ENCODE data around the gene GALK2. TPM values are rescaled to one million over a fixed set of nuclear protein-coding genes. Genes with fewer than 3 reads are reported as not detected.

GALK2 gene
- total RNA-seq = 50.1 TPM

DNA sequence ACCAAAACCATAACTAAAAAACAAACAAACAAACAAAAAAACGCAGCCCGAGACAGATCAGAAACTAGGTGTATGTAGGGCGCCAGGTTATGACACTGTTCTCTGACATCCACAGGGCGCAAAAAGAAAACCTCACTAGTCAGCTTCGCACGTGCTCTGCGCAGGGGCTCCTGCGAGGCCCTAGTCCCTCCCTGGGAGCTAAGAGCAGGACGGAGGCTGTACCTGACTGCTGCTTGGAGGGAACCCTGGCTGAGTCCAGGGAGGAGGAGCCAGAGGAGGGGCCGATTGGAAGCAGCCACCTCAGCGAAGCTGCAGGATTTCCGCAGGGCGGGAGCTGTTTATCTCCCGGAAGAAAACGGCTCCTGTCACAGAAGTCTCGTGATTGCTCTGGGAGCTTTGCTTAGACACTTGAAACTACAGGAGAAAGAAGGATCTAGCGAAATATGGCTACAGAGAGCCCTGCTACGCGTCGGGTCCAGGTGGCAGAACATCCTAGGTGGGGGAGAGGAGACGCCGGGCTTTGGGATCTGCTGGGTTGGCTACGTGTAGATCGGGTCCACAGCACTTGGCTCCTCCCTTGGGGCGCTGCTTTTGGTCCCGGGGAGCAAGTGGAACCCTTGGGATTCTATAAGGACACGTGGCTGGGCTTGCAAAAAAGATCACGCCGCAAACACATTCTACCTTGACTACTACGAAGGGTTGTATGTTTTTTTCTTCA is at the start of gene GALK2:
GALK2 (plus strand) TSS at position 368 of the 718 bp plus-strand sequence; CDS start at position 444, 76 bp downstream.
- no peaks in the 10 kb centered on the region for H3K36me3 ChIP-seq (ENCODE audit: control insufficient read depth in 3 of 3, insufficient read depth in 3 of 3, low read length in 3 of 3)
- H3K9ac ChIP-seq (ENCODE audit: low read depth in 1 of 3, low read length in 3 of 3) = peak within 1 kb of the TSS; percentile 76 to 85 (median 83)
- peak within 1 kb of the TSS; percentile 81 for H3K27ac ChIP-seq (ENCODE audit: low read depth, low read length)
- no peaks in the 10 kb centered on the region for H3K27me3 ChIP-seq (ENCODE audit: control insufficient read depth in 3 of 3, insufficient read depth in 3 of 3, low read length in 3 of 3)
- H3K4me3 ChIP-seq (ENCODE audit: low read length in 3 of 3) = peak within 1 kb of the TSS; percentile 84 to 89 (median 86)
- H3K9me3 ChIP-seq (ENCODE audit: control insufficient read depth in 3 of 3, low read length in 3 of 3) = no peaks in the 10 kb centered on the region
- H3K4me1 ChIP-seq (ENCODE audit: control insufficient read depth in 3 of 3, insufficient read depth in 3 of 3, low read length in 3 of 3) = peaks cover 0 to 15% (median 9%) of the 10 kb centered on the region in 3 donors

DNA sequence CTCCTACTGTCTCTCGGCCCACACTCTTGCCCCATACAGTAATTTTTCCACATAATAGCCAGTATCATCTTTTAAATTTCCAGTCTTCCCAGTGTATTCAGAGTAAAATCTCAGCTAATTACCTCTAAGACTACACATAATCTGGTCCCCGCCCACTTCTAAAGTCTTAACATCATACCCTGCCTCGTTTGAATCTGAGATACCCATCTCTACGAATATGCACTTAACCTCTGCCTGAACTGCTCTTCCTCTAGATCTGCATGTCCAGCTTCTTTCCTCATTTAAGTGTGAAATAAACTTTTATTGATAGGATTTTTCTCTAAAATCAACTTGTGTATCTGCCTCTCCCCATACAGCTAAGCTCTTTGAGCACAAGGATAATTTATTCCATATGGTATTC is 49.2 kb upstream of the GALK2 start:
- peaks cover 0 to 3% (median 0%) of the 10 kb centered on the region in 3 donors for H3K36me3 ChIP-seq (ENCODE audit: control insufficient read depth in 3 of 3, insufficient read depth in 3 of 3, low read length in 3 of 3)
- no peaks in the 10 kb centered on the region for H3K4me1 ChIP-seq (ENCODE audit: control insufficient read depth in 3 of 3, insufficient read depth in 3 of 3, low read length in 3 of 3)
- H3K9me3 ChIP-seq (ENCODE audit: control insufficient read depth in 3 of 3, low read length in 3 of 3) = no peaks in the 10 kb centered on the region
- H3K4me3 ChIP-seq (ENCODE audit: low read length in 3 of 3) = no peak overlapping the region
- H3K27me3 ChIP-seq (ENCODE audit: control insufficient read depth in 3 of 3, insufficient read depth in 3 of 3, low read length in 3 of 3) = no peaks in the 10 kb centered on the region
- no peak overlapping the region for H3K27ac ChIP-seq (ENCODE audit: low read depth, low read length)
- H3K9ac ChIP-seq (ENCODE audit: low read depth in 1 of 3, low read length in 3 of 3) = no peak overlapping the region

DNA sequence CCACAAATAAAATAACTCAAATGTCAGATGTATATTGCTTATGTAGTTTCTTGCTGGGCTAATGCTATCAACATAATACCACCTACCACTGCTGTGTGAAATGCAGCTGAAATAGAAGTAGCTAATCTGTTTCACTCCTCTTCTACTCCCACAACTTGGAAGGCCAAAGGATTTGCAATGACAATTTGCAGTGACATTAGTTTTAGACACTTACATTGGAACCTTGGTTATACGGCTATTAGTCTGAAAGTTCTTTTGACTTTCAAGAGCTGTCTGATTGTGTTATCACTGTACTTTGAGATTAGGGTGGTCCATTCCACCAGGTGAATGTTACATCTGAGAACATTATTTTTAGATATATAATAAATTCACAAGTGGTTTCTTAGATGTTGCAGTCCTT is 48.1 kb upstream of the GALK2 start:
- peaks cover 0 to 7% (median 0%) of the 10 kb centered on the region in 3 donors for H3K36me3 ChIP-seq (ENCODE audit: control insufficient read depth in 3 of 3, insufficient read depth in 3 of 3, low read length in 3 of 3)
- H3K4me1 ChIP-seq (ENCODE audit: control insufficient read depth in 3 of 3, insufficient read depth in 3 of 3, low read length in 3 of 3) = no peaks in the 10 kb centered on the region
- H3K9me3 ChIP-seq (ENCODE audit: control insufficient read depth in 3 of 3, low read length in 3 of 3) = no peaks in the 10 kb centered on the region
- no peak overlapping the region for H3K27ac ChIP-seq (ENCODE audit: low read depth, low read length)
- no peak overlapping the region for H3K4me3 ChIP-seq (ENCODE audit: low read length in 3 of 3)
- no peak overlapping the region for H3K9ac ChIP-seq (ENCODE audit: low read depth in 1 of 3, low read length in 3 of 3)
- no peaks in the 10 kb centered on the region for H3K27me3 ChIP-seq (ENCODE audit: control insufficient read depth in 3 of 3, insufficient read depth in 3 of 3, low read length in 3 of 3)

DNA sequence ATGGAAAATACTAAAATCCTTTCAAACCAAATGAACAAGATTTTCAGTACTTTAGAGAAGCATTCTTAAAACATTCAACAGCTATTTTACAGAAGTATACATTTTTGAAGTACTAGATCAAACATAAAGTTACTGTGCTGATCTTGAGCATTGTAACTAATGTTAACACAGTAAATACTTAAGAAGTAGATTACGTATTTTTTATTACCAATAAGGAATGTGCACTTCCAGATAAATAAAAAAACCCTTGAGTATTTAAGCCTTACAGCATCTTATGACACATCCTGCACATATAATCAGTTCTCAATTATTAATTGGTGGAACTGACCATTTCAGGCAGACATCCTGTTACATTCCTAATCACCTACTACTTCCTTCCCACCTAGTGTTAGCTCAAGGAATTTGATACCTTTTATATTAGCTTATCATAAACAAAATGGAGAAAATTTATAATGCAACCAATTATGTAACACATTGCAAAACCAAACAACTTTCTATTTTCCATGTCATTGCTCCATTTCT is 47.4 kb upstream of the GALK2 start:
- Histone ChIP-seq H3K36me3 (ENCODE audit: control insufficient read depth in 3 of 3, insufficient read depth in 3 of 3, low read length in 3 of 3) (peaks cover 2 to 14% (median 5%) of the 10 kb centered on the region in 3 donors), H3K9me3 (ENCODE audit: control insufficient read depth in 3 of 3, low read length in 3 of 3) (no peaks in the 10 kb centered on the region), H3K4me1 (ENCODE audit: control insufficient read depth in 3 of 3, insufficient read depth in 3 of 3, low read length in 3 of 3) (no peaks in the 10 kb centered on the region), H3K9ac (ENCODE audit: low read depth in 1 of 3, low read length in 3 of 3) (no peak overlapping the region), H3K27me3 (ENCODE audit: control insufficient read depth in 3 of 3, insufficient read depth in 3 of 3, low read length in 3 of 3) (no peaks in the 10 kb centered on the region), H3K27ac (ENCODE audit: low read depth, low read length) (no peak overlapping the region), H3K4me3 (ENCODE audit: low read length in 3 of 3) (no peak overlapping the region)

DNA sequence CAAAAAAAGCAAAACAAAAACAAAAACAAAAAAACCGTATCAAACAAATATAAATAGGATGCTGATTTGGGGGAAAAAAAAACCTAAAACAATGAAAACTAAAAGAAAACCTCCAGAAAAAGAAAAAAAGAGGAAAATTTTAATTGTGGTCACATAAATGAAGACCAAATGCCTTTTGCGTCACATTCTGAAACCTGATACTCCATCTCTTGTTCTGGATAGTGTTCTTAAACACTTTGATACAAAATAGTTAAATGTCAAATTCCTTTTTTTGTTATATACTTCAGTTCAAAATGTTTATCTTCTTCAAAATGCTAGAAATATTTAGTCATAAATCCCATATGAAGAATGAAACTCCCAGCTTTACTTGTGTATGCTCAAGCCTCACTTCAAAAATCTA is 45.7 kb upstream of the GALK2 start:
- Histone ChIP-seq H3K27ac (ENCODE audit: low read depth, low read length) (no peak overlapping the region), H3K4me1 (ENCODE audit: control insufficient read depth in 3 of 3, insufficient read depth in 3 of 3, low read length in 3 of 3) (no peaks in the 10 kb centered on the region), H3K9me3 (ENCODE audit: control insufficient read depth in 3 of 3, low read length in 3 of 3) (no peaks in the 10 kb centered on the region), H3K36me3 (ENCODE audit: control insufficient read depth in 3 of 3, insufficient read depth in 3 of 3, low read length in 3 of 3) (peaks cover 5 to 26% (median 19%) of the 10 kb centered on the region in 3 donors), H3K9ac (ENCODE audit: low read depth in 1 of 3, low read length in 3 of 3) (no peak overlapping the region), H3K4me3 (ENCODE audit: low read length in 3 of 3) (no peak overlapping the region), H3K27me3 (ENCODE audit: control insufficient read depth in 3 of 3, insufficient read depth in 3 of 3, low read length in 3 of 3) (no peaks in the 10 kb centered on the region)

DNA sequence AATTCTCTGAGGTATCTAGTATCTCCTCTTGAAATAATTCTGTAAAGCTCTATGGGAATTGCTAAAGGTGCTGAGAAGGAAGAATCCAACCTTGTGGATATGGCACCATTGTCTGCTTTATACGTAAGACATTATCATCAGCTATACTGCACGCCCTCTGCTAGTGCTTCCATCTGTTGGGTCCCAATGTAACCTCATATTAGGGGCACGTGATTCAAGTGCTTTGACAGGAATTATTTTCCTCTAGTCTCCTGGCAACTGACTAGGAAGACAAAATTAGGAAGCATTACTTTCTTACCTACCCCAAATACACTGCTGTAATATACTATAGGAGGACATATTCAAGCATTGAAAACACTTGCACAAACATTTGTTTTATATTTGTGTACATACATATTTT is 38.6 kb upstream of the GALK2 start:
- Histone ChIP-seq H3K9me3 (ENCODE audit: control insufficient read depth in 3 of 3, low read length in 3 of 3) (no peaks in the 10 kb centered on the region), H3K4me3 (ENCODE audit: low read length in 3 of 3) (no peak overlapping the region), H3K27ac (ENCODE audit: low read depth, low read length) (no peak overlapping the region), H3K4me1 (ENCODE audit: control insufficient read depth in 3 of 3, insufficient read depth in 3 of 3, low read length in 3 of 3) (no peaks in the 10 kb centered on the region), H3K27me3 (ENCODE audit: control insufficient read depth in 3 of 3, insufficient read depth in 3 of 3, low read length in 3 of 3) (no peaks in the 10 kb centered on the region), H3K36me3 (ENCODE audit: control insufficient read depth in 3 of 3, insufficient read depth in 3 of 3, low read length in 3 of 3) (peaks cover 13 to 70% (median 62%) of the 10 kb centered on the region in 3 donors), H3K9ac (ENCODE audit: low read depth in 1 of 3, low read length in 3 of 3) (no peak overlapping the region)

DNA sequence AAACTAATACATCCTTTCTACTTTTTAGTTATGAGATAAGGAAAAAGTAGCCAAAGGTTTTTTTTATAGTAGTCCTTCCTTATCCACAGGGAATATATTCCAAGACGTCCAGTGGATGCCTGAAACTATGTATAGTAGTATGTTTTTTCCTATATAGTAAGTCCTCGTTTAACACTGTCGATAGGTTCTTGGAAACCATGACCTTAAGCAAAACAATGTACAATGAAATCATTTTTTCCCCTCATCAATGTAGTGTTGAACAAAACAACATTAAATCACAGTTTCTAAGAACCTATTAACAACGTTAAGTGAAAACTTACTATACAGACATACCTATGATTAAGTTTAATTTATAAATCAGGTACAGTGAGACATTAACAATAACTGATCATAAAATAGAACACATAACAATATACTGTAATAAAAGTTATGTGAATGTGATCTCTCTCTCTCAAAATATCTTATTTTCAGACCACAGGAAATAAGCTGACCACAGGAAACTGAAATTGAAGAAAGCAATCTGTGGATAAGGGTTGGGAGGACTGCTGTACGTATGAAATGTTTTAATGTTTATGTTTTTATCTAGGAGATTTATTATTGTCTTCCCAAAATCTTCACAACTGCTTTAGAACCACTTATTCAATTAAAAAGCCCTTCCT is 35.2 kb upstream of the GALK2 start:
- Histone ChIP-seq H3K9me3 (ENCODE audit: control insufficient read depth in 3 of 3, low read length in 3 of 3) (no peaks in the 10 kb centered on the region), H3K4me3 (ENCODE audit: low read length in 3 of 3) (no peak overlapping the region), H3K36me3 (ENCODE audit: control insufficient read depth in 3 of 3, insufficient read depth in 3 of 3, low read length in 3 of 3) (peaks cover 15 to 61% (median 58%) of the 10 kb centered on the region in 3 donors), H3K27me3 (ENCODE audit: control insufficient read depth in 3 of 3, insufficient read depth in 3 of 3, low read length in 3 of 3) (no peaks in the 10 kb centered on the region), H3K9ac (ENCODE audit: low read depth in 1 of 3, low read length in 3 of 3) (no peak overlapping the region), H3K4me1 (ENCODE audit: control insufficient read depth in 3 of 3, insufficient read depth in 3 of 3, low read length in 3 of 3) (no peaks in the 10 kb centered on the region), H3K27ac (ENCODE audit: low read depth, low read length) (no peak overlapping the region)

DNA sequence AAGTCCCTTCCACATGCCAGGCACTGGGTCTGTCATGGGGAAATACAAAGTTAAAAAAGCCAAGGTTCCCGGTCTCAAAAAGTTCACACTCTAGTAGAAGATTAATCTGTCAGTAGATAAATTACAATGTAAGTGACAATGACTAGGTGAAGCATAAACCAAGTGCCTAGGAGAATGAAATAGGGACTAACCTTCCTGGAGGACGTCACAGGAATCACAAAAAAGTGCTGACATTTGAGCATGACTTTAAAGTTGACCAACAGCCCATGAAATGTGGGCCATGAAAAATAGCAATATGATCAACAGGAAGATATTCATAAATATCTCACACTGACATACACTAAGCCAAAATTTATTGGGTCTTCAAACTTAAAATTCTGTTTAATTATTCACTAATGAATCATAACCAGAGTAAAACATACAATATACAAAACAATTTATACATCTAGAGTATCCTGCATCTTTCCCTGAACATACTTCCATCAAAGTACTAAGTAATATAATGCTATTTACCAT is 34.6 kb upstream of the GALK2 start:
- Histone ChIP-seq H3K9ac (ENCODE audit: low read depth in 1 of 3, low read length in 3 of 3) (no peak overlapping the region), H3K4me3 (ENCODE audit: low read length in 3 of 3) (no peak overlapping the region), H3K9me3 (ENCODE audit: control insufficient read depth in 3 of 3, low read length in 3 of 3) (no peaks in the 10 kb centered on the region), H3K36me3 (ENCODE audit: control insufficient read depth in 3 of 3, insufficient read depth in 3 of 3, low read length in 3 of 3) (peaks cover 15 to 61% (median 55%) of the 10 kb centered on the region in 3 donors), H3K27ac (ENCODE audit: low read depth, low read length) (no peak overlapping the region), H3K4me1 (ENCODE audit: control insufficient read depth in 3 of 3, insufficient read depth in 3 of 3, low read length in 3 of 3) (no peaks in the 10 kb centered on the region), H3K27me3 (ENCODE audit: control insufficient read depth in 3 of 3, insufficient read depth in 3 of 3, low read length in 3 of 3) (no peaks in the 10 kb centered on the region)

DNA sequence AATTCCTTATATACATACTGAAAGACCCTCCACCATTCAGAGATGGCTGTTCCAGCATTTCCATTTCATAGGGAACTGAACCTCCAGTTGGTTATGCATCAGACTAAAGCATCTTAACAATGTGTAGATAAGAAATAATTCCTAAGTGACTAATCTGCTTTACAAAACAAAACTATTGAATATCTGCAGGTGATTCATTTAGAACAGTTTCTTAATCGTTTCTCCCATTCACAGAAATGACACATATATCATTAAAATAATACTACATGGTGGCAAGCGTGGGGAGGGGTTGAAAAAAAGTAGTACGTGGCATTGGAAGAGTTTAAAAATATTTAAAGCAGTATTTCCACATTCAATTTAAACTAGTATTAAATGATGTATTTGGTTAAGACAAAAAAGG is 34.1 kb upstream of the GALK2 start:
- Histone ChIP-seq H3K9me3 (ENCODE audit: control insufficient read depth in 3 of 3, low read length in 3 of 3) (no peaks in the 10 kb centered on the region), H3K27ac (ENCODE audit: low read depth, low read length) (no peak overlapping the region), H3K36me3 (ENCODE audit: control insufficient read depth in 3 of 3, insufficient read depth in 3 of 3, low read length in 3 of 3) (peaks cover 16 to 62% (median 52%) of the 10 kb centered on the region in 3 donors), H3K27me3 (ENCODE audit: control insufficient read depth in 3 of 3, insufficient read depth in 3 of 3, low read length in 3 of 3) (no peaks in the 10 kb centered on the region), H3K4me3 (ENCODE audit: low read length in 3 of 3) (no peak overlapping the region), H3K4me1 (ENCODE audit: control insufficient read depth in 3 of 3, insufficient read depth in 3 of 3, low read length in 3 of 3) (no peaks in the 10 kb centered on the region), H3K9ac (ENCODE audit: low read depth in 1 of 3, low read length in 3 of 3) (no peak overlapping the region)

DNA sequence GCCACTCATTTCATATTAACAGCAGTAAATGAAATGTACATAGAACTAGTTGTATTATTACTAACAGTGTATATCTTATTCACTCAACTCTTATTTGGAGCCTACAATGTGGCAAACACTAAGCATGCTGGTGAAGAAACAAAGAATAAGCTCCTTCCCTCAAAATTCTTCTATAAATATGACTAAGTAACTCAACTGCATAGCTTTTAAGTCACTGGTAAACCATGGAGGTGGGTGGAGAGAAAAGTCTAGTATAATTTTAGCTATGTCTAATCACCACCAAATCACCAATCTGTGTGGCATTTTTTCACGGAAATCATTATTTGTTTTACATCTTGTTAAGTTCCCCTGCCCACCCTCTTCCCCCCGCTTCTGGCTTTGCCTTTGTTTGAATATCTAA is 32.2 kb upstream of the GALK2 start:
- H3K27ac ChIP-seq (ENCODE audit: low read depth, low read length) = no peak overlapping the region
- no peaks in the 10 kb centered on the region for H3K4me1 ChIP-seq (ENCODE audit: control insufficient read depth in 3 of 3, insufficient read depth in 3 of 3, low read length in 3 of 3)
- peaks cover 24 to 74% (median 61%) of the 10 kb centered on the region in 3 donors for H3K36me3 ChIP-seq (ENCODE audit: control insufficient read depth in 3 of 3, insufficient read depth in 3 of 3, low read length in 3 of 3)
- H3K27me3 ChIP-seq (ENCODE audit: control insufficient read depth in 3 of 3, insufficient read depth in 3 of 3, low read length in 3 of 3) = no peaks in the 10 kb centered on the region
- no peak overlapping the region for H3K4me3 ChIP-seq (ENCODE audit: low read length in 3 of 3)
- no peak overlapping the region for H3K9ac ChIP-seq (ENCODE audit: low read depth in 1 of 3, low read length in 3 of 3)
- no peaks in the 10 kb centered on the region for H3K9me3 ChIP-seq (ENCODE audit: control insufficient read depth in 3 of 3, low read length in 3 of 3)

Data from skeletal muscle tissue (tissue), 4 donors.